Right atrium auricular region (tissue), 2 donors: ENCODE results near the gene RIPK1. TPM values are rescaled to one million over a fixed set of nuclear protein-coding genes. Genes with fewer than 3 reads are reported as not detected.
"Not testable (repeated sequence)": the region's sequence is repeated elsewhere in the genome, so short reads cannot be mapped to it uniquely, and the experiment has no call there.

ENCODE experiments used
- DNase-seq: peaks from one replicate; pipeline ENCODE4 v3.0.0-alpha.2; 2019; ENCODE audit warnings: low spot score
- H3K27ac ChIP-seq, 2 donors: fragments of 200-600 bp; sonication (generic); 1 replicate in 1 of 2; 2 replicates in 1 of 2; pipeline ENCODE4 v1.5.1; 2016 to 2019
- H3K27me3 ChIP-seq, 2 donors: fragments of 200-600 bp; sonication (generic); one replicate each; pipeline versions ENCODE4 v1.5.1 to v1.6.0; 2017 to 2019
- H3K36me3 ChIP-seq: fragments of 200-600 bp; sonication (generic); one replicate; pipeline ENCODE4 v1.5.1; 2016
- H3K4me1 ChIP-seq, 2 donors: fragments of 200-600 bp; sonication (generic); one replicate each; pipeline versions ENCODE4 v1.5.1 to v1.6.0; 2017 to 2019
- H3K4me3 ChIP-seq, 2 donors: fragments of 200-600 bp; sonication (generic); 1 replicate in 1 of 2; 2 replicates in 1 of 2; pipeline ENCODE4 v1.5.1; 2017 to 2019; ENCODE audit warnings: mild to moderate bottlenecking in 1 of 2, moderate library complexity in 1 of 2
- H3K9me3 ChIP-seq, 2 donors: fragments of 200-600 bp; sonication (generic); one replicate each; pipeline ENCODE4 v1.5.1; 2019
- CTCF ChIP-seq, 2 donors: fragments of 200-600 bp; sonication (generic); IDR thresholded peaks; one replicate each; pipeline ENCODE4 v1.5.1; 2019; ENCODE audit warnings: antibody characterized with exemption in 2 of 2
- total RNA-seq, 2 donors: library from RNA; depleted of rRNA; stranded (reverse); fragments of >200 nt; gene quantifications; one replicate each; pipeline ENCODE4 v1.1.0, GENCODE V29; 2016

RIPK1 gene
- total RNA-seq, 2 donors from 2014 or later, result 9.5 to 11.3 TPM

- H3K4me1 ChIP-seq, result peaks cover 0 to 6% of the 10 kb centered on the region in 2 donors
- no peaks in the 10 kb centered on the region for H3K9me3 ChIP-seq
- H3K27ac ChIP-seq, result no peak overlapping the region
- no peak for DNase-seq
- TF ChIP-seq CTCF (IDR thresholded peaks at IDR 0.05), result no peak
- H3K27me3 ChIP-seq, result no peaks in the 10 kb centered on the region
- H3K4me3 ChIP-seq, result no peak overlapping the region
- no peaks in the 10 kb centered on the region for H3K36me3 ChIP-seq
These were observed 68.2 kb downstream of the RIPK1 start for GRCh38 chr6:3136292-3137011.

GRCh38 chr6:3137057-3137777 lies 68.9 kb downstream of the RIPK1 start:
- DNase-seq, result no peak
- no peak for TF ChIP-seq CTCF (IDR thresholded peaks at IDR 0.05)
- Histone ChIP-seq H3K9me3 (no peaks in the 10 kb centered on the region), H3K36me3 (no peaks in the 10 kb centered on the region), H3K27me3 (no peaks in the 10 kb centered on the region), H3K27ac (no peak overlapping the region), H3K4me1 (peaks cover 0 to 6% of the 10 kb centered on the region in 2 donors), H3K4me3 (no peak overlapping the region)

- H3K4me1 ChIP-seq, H3K4me3 ChIP-seq, H3K9me3 ChIP-seq, H3K36me3 ChIP-seq, H3K27me3 ChIP-seq, DNase-seq: not testable (repeated sequence)
- H3K27ac ChIP-seq, result peak overlapping the region in 1 of 2 donors; percentile 57
These were observed 69.6 kb downstream of the RIPK1 start for GRCh38 chr6:3137873-3138272.

- no peak for DNase-seq
- H3K27ac ChIP-seq, result peak overlapping the region in 1 of 2 donors; percentile 57
- no peak for TF ChIP-seq CTCF (IDR thresholded peaks at IDR 0.05)
- no peaks in the 10 kb centered on the region for H3K9me3 ChIP-seq
- peaks cover 0 to 6% of the 10 kb centered on the region in 2 donors for H3K4me1 ChIP-seq
- no peak overlapping the region for H3K4me3 ChIP-seq
- H3K27me3 ChIP-seq, result no peaks in the 10 kb centered on the region
- H3K36me3 ChIP-seq, result no peaks in the 10 kb centered on the region
These were observed 70.0 kb downstream of the RIPK1 start for GRCh38 chr6:3138341-3138740.

- Histone ChIP-seq H3K36me3 (no peaks in the 10 kb centered on the region), H3K27ac (peak overlapping the region in 1 of 2 donors; percentile 57), H3K4me3 (no peak overlapping the region), H3K4me1 (peaks cover 0 to 6% of the 10 kb centered on the region in 2 donors), H3K9me3 (no peaks in the 10 kb centered on the region), H3K27me3 (no peaks in the 10 kb centered on the region)
- peak; percentile 66 for DNase-seq
- TF ChIP-seq CTCF (IDR thresholded peaks at IDR 0.05), result no peak
These were observed 71.0 kb downstream of the RIPK1 start for GRCh38 chr6:3139090-3139903.

GRCh38 chr6:3140201-3140600 lies 71.9 kb downstream of the RIPK1 start:
- H3K9me3 ChIP-seq, result no peaks in the 10 kb centered on the region
- no peaks in the 10 kb centered on the region for H3K27me3 ChIP-seq
- H3K36me3 ChIP-seq, result no peaks in the 10 kb centered on the region
- DNase-seq, result no peak
- no peak overlapping the region for H3K27ac ChIP-seq
- H3K4me1 ChIP-seq, result peaks cover 0 to 6% of the 10 kb centered on the region in 2 donors
- TF ChIP-seq CTCF (IDR thresholded peaks at IDR 0.05), result no peak
- no peak overlapping the region for H3K4me3 ChIP-seq
